GM12874 (cell line): ENCODE measurements around the gene NGEF.

Experiments used
- CTCF ChIP-seq: IDR thresholded peaks from 2 replicates; pipeline ENCODE4 v1.5.1; 2011; ENCODE audit warnings: low read depth, mild to moderate bottlenecking, control low read depth, low read length, moderate library complexity; ENCODE audit not compliant: insufficient read depth

NGEF gene

DNA sequence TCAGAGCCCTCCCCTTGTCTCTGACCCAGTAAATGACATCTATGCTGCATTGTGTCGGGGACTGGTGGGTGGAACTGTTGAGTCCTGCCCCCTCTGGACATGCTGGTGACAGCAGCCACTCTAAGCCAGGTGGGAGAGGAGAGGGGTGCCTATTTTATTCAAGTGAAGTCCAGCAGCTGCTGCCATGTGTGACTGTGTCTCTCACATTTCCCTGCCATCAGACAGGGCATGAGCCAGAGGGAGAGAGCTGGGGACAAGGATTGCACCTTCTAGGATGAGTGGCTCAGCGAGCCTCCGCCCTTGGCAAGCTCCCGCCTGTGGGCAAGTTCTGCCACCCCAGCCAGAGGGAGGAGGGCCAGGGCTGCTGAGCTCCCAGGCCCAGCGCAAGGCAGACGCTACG lies 13.7 kb downstream of the NGEF start:
- 0 out of 2 replicates have a peak, but pooled peaks have one; percentile 17 for TF ChIP-seq CTCF

DNA sequence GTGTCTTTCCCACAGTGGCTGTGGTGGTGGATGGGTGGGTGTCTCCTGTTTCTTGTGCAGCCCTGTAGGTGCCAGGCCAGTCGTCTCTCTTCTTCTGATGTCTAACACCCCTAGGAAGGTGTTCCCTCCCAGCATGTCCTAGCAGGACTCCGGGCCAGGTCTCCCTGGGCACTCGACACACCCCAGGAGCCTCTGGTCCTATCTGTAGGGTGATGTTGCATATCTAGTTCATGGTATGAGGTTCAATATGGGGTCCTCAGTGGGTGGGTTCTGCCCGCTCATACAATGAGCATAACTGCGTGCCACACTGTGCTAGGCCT lies 14.4 kb downstream of the NGEF start:
- no peak for TF ChIP-seq CTCF

- TF ChIP-seq CTCF = no peak
These were observed 15.0 kb downstream of the NGEF start for GRCh38 chr2:232997749-232998665.

GRCh38 chr2:232994446-232994845 lies 18.6 kb downstream of the NGEF start:
- no peak for TF ChIP-seq CTCF

GRCh38 chr2:232993231-232993821 lies 19.7 kb downstream of the NGEF start:
- TF ChIP-seq CTCF = no peak

DNA sequence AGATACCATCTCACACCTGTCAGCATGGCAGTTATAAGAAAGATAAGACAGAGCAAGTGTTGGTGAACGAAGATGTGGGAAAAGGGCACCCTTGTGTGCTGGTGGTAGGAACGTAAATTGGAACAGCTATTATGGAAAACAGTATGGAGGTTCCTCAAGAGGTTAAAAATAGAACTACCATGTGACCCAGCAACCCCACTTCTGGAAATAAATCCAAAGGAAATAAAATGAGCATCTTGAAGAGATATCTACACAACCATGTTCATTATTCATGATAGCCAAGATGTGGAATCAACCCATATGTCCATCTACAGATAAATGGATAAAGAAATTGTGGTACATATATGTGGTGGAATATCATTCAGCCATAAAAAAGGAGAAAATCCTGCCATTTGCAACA lies 26.9 kb downstream of the NGEF start:
- no peak for TF ChIP-seq CTCF

GRCh38 chr2:232984451-232985207 lies 28.4 kb downstream of the NGEF start:
- TF ChIP-seq CTCF = no peak
